ENCODE data around the gene FBXW2.

DNA sequence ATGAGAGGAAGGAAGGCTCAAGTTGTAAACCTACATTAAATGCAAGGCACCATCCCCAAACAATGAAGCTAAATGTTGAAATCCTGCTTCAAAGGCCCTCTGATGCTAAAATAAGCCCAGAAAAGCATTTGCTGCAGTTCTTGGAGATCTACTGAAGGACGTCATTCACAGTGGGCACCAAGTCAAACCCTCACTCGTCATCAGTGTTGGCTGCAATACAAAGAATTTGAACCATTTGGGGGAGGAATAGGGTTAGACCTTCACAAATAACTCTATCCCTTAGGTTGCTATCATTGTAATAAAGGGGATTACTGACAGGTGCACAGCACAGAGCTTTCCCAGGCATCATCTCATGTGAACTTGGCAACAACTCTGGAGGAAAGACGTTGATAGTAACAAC lies 69.7 kb downstream of the FBXW2 start:
- TF ChIP-seq POLR2AphosphoS5 (IDR thresholded peaks at IDR 0.05; ENCODE audit: low read depth, low read length) (no peak), TAF1 (IDR thresholded peaks at IDR 0.05; ENCODE audit: borderline replicate concordance, insufficient read depth, low read length) (no peak)
- TF ChIP-seq, protein P1, sequence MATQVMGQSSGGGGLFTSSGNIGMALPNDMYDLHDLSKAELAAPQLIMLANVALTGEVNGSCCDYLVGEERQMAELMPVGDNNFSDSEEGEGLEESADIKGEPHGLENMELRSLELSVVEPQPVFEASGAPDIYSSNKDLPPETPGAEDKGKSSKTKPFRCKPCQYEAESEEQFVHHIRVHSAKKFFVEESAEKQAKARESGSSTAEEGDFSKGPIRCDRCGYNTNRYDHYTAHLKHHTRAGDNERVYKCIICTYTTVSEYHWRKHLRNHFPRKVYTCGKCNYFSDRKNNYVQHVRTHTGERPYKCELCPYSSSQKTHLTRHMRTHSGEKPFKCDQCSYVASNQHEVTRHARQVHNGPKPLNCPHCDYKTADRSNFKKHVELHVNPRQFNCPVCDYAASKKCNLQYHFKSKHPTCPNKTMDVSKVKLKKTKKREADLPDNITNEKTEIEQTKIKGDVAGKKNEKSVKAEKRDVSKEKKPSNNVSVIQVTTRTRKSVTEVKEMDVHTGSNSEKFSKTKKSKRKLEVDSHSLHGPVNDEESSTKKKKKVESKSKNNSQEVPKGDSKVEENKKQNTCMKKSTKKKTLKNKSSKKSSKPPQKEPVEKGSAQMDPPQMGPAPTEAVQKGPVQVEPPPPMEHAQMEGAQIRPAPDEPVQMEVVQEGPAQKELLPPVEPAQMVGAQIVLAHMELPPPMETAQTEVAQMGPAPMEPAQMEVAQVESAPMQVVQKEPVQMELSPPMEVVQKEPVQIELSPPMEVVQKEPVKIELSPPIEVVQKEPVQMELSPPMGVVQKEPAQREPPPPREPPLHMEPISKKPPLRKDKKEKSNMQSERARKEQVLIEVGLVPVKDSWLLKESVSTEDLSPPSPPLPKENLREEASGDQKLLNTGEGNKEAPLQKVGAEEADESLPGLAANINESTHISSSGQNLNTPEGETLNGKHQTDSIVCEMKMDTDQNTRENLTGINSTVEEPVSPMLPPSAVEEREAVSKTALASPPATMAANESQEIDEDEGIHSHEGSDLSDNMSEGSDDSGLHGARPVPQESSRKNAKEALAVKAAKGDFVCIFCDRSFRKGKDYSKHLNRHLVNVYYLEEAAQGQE (IDR thresholded peaks at IDR 0.05; ENCODE audit: insufficient read depth in 1 of 2, low read depth in 2 of 2, low read length in 2 of 2): no peak

Data from PFSK-1 (cell line).